ENCODE measurements around the gene CAMK2N1.

GRCh38 chr1:20484519-20485462 lies 1.2 kb downstream of the CAMK2N1 start:
- TF ChIP-seq, protein P1, sequence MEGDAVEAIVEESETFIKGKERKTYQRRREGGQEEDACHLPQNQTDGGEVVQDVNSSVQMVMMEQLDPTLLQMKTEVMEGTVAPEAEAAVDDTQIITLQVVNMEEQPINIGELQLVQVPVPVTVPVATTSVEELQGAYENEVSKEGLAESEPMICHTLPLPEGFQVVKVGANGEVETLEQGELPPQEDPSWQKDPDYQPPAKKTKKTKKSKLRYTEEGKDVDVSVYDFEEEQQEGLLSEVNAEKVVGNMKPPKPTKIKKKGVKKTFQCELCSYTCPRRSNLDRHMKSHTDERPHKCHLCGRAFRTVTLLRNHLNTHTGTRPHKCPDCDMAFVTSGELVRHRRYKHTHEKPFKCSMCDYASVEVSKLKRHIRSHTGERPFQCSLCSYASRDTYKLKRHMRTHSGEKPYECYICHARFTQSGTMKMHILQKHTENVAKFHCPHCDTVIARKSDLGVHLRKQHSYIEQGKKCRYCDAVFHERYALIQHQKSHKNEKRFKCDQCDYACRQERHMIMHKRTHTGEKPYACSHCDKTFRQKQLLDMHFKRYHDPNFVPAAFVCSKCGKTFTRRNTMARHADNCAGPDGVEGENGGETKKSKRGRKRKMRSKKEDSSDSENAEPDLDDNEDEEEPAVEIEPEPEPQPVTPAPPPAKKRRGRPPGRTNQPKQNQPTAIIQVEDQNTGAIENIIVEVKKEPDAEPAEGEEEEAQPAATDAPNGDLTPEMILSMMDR (conservative IDR thresholded peaks at IDR 0.05 in 1 of 2, IDR thresholded peaks at IDR 0.05 in 1 of 2; ENCODE audit: low read depth in 1 of 2, low read length in 2 of 2), result no peak
- no peak for TF ChIP-seq EZH2 (IDR thresholded peaks at IDR 0.05; ENCODE audit: low read length, missing control alignments)
